IMR-90 (cell line): ENCODE data around the gene RAET1G. TPM values are rescaled to one million over a fixed set of nuclear protein-coding genes. Genes with fewer than 3 reads are reported as not detected.
A peak's percentile ranks its signal among the peaks of the same experiment; 100 is the strongest.

Experiments used
- ATAC-seq: fragments of 200-7000 bp; cut with Tn5 transposase; 2 replicates; pipeline ENCODE4 v1.9.1; 2020; ENCODE audit warnings: low read depth, mild to moderate bottlenecking, moderate library complexity
- BruUV-seq: library from RNA; stranded (reverse); fragments of 400-500 nt; replicated peaks from 2 replicates; lab custom pipeline; 2021; lab: Mats Ljungman, UMichigan
- CTCF ChIA-PET: fragments of 300-600 bp; formaldehyde crosslinking; extraction: SDS; loops from one replicate; lab custom pipeline; 2021; ENCODE audit warnings: antibody characterized with exemption; lab: Yijun Ruan, JAX
- POLR2A ChIA-PET: fragments of 300-600 bp; sonication (Branson Sonifier 250); formaldehyde crosslinking; loops from one replicate; lab custom pipeline; 2022; ENCODE audit warnings: antibody characterized with exemption; ENCODE audit not compliant: unreplicated experiment; lab: Charles Lee
- DNase-seq: peaks from one replicate; pipeline ENCODE4 v3.0.0; 2013
- H2AFZ ChIP-seq: replicated peaks from 2 replicates; pipeline ENCODE3; 2013; ENCODE audit warnings: low read length, mild to moderate bottlenecking; ENCODE audit not compliant: poor library complexity
- H2AK5ac ChIP-seq: 2 replicates; pipeline ENCODE4 v1.6.1; 2013; ENCODE audit warnings: low read depth, low read length, inconsistent platforms
- H2AK9ac ChIP-seq: replicated peaks from 2 replicates; pipeline ENCODE3; 2013; ENCODE audit warnings: mild to moderate bottlenecking, low read depth, low read length, moderate library complexity; ENCODE audit not compliant: poor library complexity
- H2BK120ac ChIP-seq: 2 replicates; pipeline ENCODE4 v1.6.1; 2013; ENCODE audit warnings: low read depth, low read length, inconsistent platforms
- H2BK15ac ChIP-seq: 3 replicates; pipeline ENCODE4 v1.6.1; 2013; ENCODE audit warnings: low read depth, low read length, inconsistent platforms
- H2BK20ac ChIP-seq: 2 replicates; pipeline ENCODE4 v1.6.1; 2013; ENCODE audit warnings: low read depth, mild to moderate bottlenecking, inconsistent platforms, low read length, moderate library complexity
- H2BK5ac ChIP-seq: 2 replicates; pipeline ENCODE4 v1.6.1; 2013; ENCODE audit warnings: mild to moderate bottlenecking, low read depth, low read length, inconsistent platforms; ENCODE audit not compliant: poor library complexity, severe bottlenecking
- H3K14ac ChIP-seq: replicated peaks from 2 replicates; pipeline ENCODE4 v1.6.1; 2013; ENCODE audit warnings: low read depth, low read length, inconsistent platforms
- H3K18ac ChIP-seq: 2 replicates; pipeline ENCODE4 v1.6.1; 2013; ENCODE audit warnings: low read depth, low read length, control low read depth
- H3K23ac ChIP-seq: 2 replicates; pipeline ENCODE4 v1.6.1; 2013; ENCODE audit warnings: low read depth, low read length, inconsistent platforms
- H3K27ac ChIP-seq: 2 replicates; pipeline ENCODE4 v1.5.1; 2013; ENCODE audit warnings: mild to moderate bottlenecking, control low read depth, low read length; ENCODE audit not compliant: insufficient read depth
- H3K27me3 ChIP-seq: 2 replicates; pipeline ENCODE4 v1.6.1; 2013; ENCODE audit warnings: low read length; ENCODE audit not compliant: control insufficient read depth, insufficient read depth
- H3K36me3 ChIP-seq: 2 replicates; pipeline ENCODE4 v1.6.1; 2013; ENCODE audit warnings: low read length, mixed read lengths; ENCODE audit not compliant: control insufficient read depth, insufficient read depth
- H3K4ac ChIP-seq: 2 replicates; pipeline ENCODE4 v1.6.1; 2013; ENCODE audit warnings: low read depth, low read length, inconsistent platforms
- H3K4me1 ChIP-seq: 2 replicates; pipeline ENCODE4 v1.6.1; 2013; ENCODE audit warnings: low read length, mixed read lengths; ENCODE audit not compliant: control insufficient read depth, insufficient read depth
- H3K4me2 ChIP-seq: 2 replicates; pipeline ENCODE4 v1.6.1; 2013; ENCODE audit warnings: low read depth, mild to moderate bottlenecking, control low read depth, low read length, moderate library complexity
- H3K4me3 ChIP-seq: 2 replicates; pipeline ENCODE4 v1.5.1; 2013; ENCODE audit warnings: low read depth, mild to moderate bottlenecking, control low read depth, low read length, moderate library complexity; ENCODE audit not compliant: insufficient read depth
- H3K56ac ChIP-seq: 2 replicates; pipeline ENCODE4 v1.6.1; 2013; ENCODE audit warnings: low read length, inconsistent platforms; ENCODE audit not compliant: insufficient read depth; ENCODE audit errors: extremely low read depth
- H3K79me1 ChIP-seq, 2 experiments: 2 replicates each; pipeline ENCODE4 v1.6.1; 2013; ENCODE audit warnings: low read length in 2 of 2, inconsistent platforms in 1 of 2, low read depth in 1 of 2
- H3K9ac ChIP-seq: 2 replicates; pipeline ENCODE4 v1.6.1; 2013; ENCODE audit warnings: low read depth, low read length, control low read depth
- H3K9me1 ChIP-seq: 2 replicates; pipeline ENCODE4 v1.6.1; 2013; ENCODE audit warnings: low read length, inconsistent platforms; ENCODE audit not compliant: insufficient read depth
- H3K9me3 ChIP-seq: 2 replicates; pipeline ENCODE4 v1.6.1; 2013; ENCODE audit warnings: low read length; ENCODE audit not compliant: control insufficient read depth, insufficient read depth
- H4K20me1 ChIP-seq: 2 replicates; pipeline ENCODE4 v1.6.1; 2013; ENCODE audit warnings: low read length, inconsistent platforms; ENCODE audit not compliant: insufficient read depth
- H4K5ac ChIP-seq: 2 replicates; pipeline ENCODE4 v1.6.1; 2013; ENCODE audit warnings: mild to moderate bottlenecking, low read depth, low read length, control low read depth
- H4K8ac ChIP-seq, 2 experiments: 2 replicates each; pipeline ENCODE4 v1.6.1; 2013; ENCODE audit warnings: low read depth in 2 of 2, low read length in 2 of 2, control low read depth in 1 of 2, inconsistent platforms in 1 of 2
- H4K91ac ChIP-seq: 2 replicates; pipeline ENCODE4 v1.6.1; 2013; ENCODE audit warnings: low read depth, low read length, inconsistent platforms; ENCODE audit not compliant: insufficient read depth
- BHLHE40 ChIP-seq: fragments of 150-350 bp; IDR thresholded peaks from 2 replicates; pipeline ENCODE4 v1.6.1; 2016; ENCODE audit warnings: mild to moderate bottlenecking, low read depth, low read length
- CEBPB ChIP-seq: IDR thresholded peaks from 2 replicates; pipeline ENCODE4 v1.6.1; 2012; ENCODE audit warnings: low read depth, low read length, improper control_type of control experiment
- CHD1 ChIP-seq: IDR thresholded peaks from 2 replicates; pipeline ENCODE4 v1.6.1; 2012; ENCODE audit warnings: low read depth, low read length, improper control_type of control experiment
- ELK1 ChIP-seq: fragments of 150-350 bp; IDR thresholded peaks from 2 replicates; pipeline ENCODE4 v1.6.1; 2016; ENCODE audit warnings: low read depth, mild to moderate bottlenecking, low read length, moderate library complexity, borderline replicate concordance
- FOS ChIP-seq: fragments of 150-350 bp; IDR thresholded peaks from 2 replicates; pipeline ENCODE4 v1.6.1; 2016; ENCODE audit warnings: low read depth, low read length
- MAFK ChIP-seq: IDR thresholded peaks from 2 replicates; pipeline ENCODE4 v1.6.1; 2012; ENCODE audit warnings: low read depth, low read length, improper control_type of control experiment
- MAZ ChIP-seq: IDR thresholded peaks from 2 replicates; pipeline ENCODE4 v1.6.1; 2012; ENCODE audit warnings: low read depth, mild to moderate bottlenecking, low read length, improper control_type of control experiment, moderate library complexity, borderline replicate concordance
- MXI1 ChIP-seq: IDR thresholded peaks from 2 replicates; pipeline ENCODE4 v1.6.1; 2012; ENCODE audit warnings: low read depth, mild to moderate bottlenecking, low read length, moderate library complexity, borderline replicate concordance
- NFE2L2 ChIP-seq: fragments of 150-350 bp; IDR thresholded peaks from 2 replicates; pipeline ENCODE4 v1.6.1; 2016; ENCODE audit warnings: low read depth, mild to moderate bottlenecking, low read length
- POLR2A ChIP-seq: IDR thresholded peaks from 2 replicates; pipeline ENCODE4 v1.6.1; 2012; ENCODE audit warnings: mild to moderate bottlenecking, low read depth, low read length
- RAD21 ChIP-seq: IDR thresholded peaks from 2 replicates; pipeline ENCODE4 v1.6.1; 2012; ENCODE audit warnings: low read length, improper control_type of control experiment
- RCOR1 ChIP-seq: IDR thresholded peaks from 2 replicates; pipeline ENCODE4 v1.6.1; 2012; ENCODE audit warnings: mild to moderate bottlenecking, low read length, improper control_type of control experiment; ENCODE audit not compliant: insufficient replicate concordance
- RFX5 ChIP-seq: IDR thresholded peaks from 2 replicates; pipeline ENCODE4 v1.8.0; 2012; ENCODE audit warnings: low read depth, mild to moderate bottlenecking, low read length, moderate library complexity
- SMC3 ChIP-seq: fragments of 150-350 bp; IDR thresholded peaks from 2 replicates; pipeline ENCODE4 v1.6.1; 2016; ENCODE audit warnings: low read depth, mild to moderate bottlenecking, antibody characterized with exemption, low read length, moderate library complexity
- USF2 ChIP-seq: fragments of 150-350 bp; IDR thresholded peaks from 2 replicates; pipeline ENCODE4 v1.6.1; 2017; ENCODE audit warnings: mild to moderate bottlenecking, antibody characterized with exemption, low read length, low read depth
- WGBS, 2 experiments: methylation state at CpG; one replicate each; pipeline versions ENCODE4 v1.1.5 to v1.1.7; 2013; ENCODE audit warnings: missing lambda C conversion rate in 2 of 2; ENCODE audit not compliant: insufficient read length in 1 of 2; ENCODE audit errors: extremely low coverage in 2 of 2; 5-methylcytosine and 5-hydroxymethylcytosine counted together
- dilution Hi-C: fragments of 300-500 bp; cut with HindIII; formaldehyde crosslinking; loops from one replicate; pipeline ENCODE4 v1.14.3; 2018; ENCODE audit warnings: low sequenced_read_pairs; ENCODE audit not compliant: unreplicated experiment
- in situ Hi-C: fragments of 300-500 bp; cut with MboI; formaldehyde crosslinking; loops from 3 replicates; pipeline ENCODE4 v1.14.3; 2019; ENCODE audit warnings: low sequenced_read_pairs, inconsistent platforms, mixed read lengths
- intact Hi-C: fragments of 100-400 bp; cut with micrococcal nuclease; formaldehyde crosslinking; loops from 2 replicates; pipeline ENCODE4 v1.10.0; 2022
- polyA plus RNA-seq, 3 experiments: library from polyadenylated mRNA; depleted of rRNA; stranded (reverse); fragments of >200 nt; gene quantifications; 2 replicates each; pipeline ENCODE4 v1.2.3, GENCODE V29; 2012; ENCODE audit warnings: low replicate concordance in 1 of 3
- total RNA-seq: library from RNA; depleted of rRNA; stranded (reverse); fragments of >200 nt; gene quantifications from 2 replicates; pipeline ENCODE4 v1.2.3, GENCODE V29; 2012
- TF ChIP-seq, protein P1 (sequence below): conservative IDR thresholded peaks from 2 replicates; pipeline ENCODE4 v1.5.1; 2012; ENCODE audit warnings: mild to moderate bottlenecking, low read depth, low read length, improper control_type of control experiment

The RAET1G gene
- total and polyA plus RNA-seq, 2 of the 4 experiments (the other 2 are of a cell fraction): 1.3 to 4.2 TPM

GRCh38 chr6:149890629-149891045 lies 32.3 kb downstream of the RAET1G start:
- DNase-seq (no peak), ATAC-seq (no peak)
- dilution Hi-C loops (no loop called here), intact Hi-C loops (no loop called here), in situ Hi-C loops (no loop called here)
- Histone ChIP-seq H4K20me1 (no peaks in the 10 kb centered on the region), H3K4ac (peak overlapping the region; percentile 58; the same call in 1 of the 2 replicates), H2AK5ac (peak overlapping the region; percentile 27; the same call in 1 of the 2 replicates), H3K79me1 (peaks cover 0 to 2% of the 10 kb centered on the region in 2 experiments; a peak in 1 of 4 replicates), H3K27ac (no peak overlapping the region), H2AFZ (peak overlapping the region; percentile 71), H3K56ac (no peak overlapping the region), H2AK9ac (peak overlapping the region; percentile 15), H3K4me3 (no peak overlapping the region), H4K8ac (no peak overlapping the region), H3K23ac (no peak overlapping the region), H3K14ac (no peak overlapping the region), H3K9me1 (peaks cover 6% of the 10 kb centered on the region), H2BK120ac (no peak overlapping the region), H3K27me3 (no peaks in the 10 kb centered on the region), H3K4me1 (peaks cover 20% of the 10 kb centered on the region), H4K5ac (no peak overlapping the region), H3K18ac (no peak overlapping the region), H3K9ac (no peak overlapping the region), H3K36me3 (no peaks in the 10 kb centered on the region), H2BK20ac (no peak overlapping the region), H2BK15ac (no peak overlapping the region), H2BK5ac (no peak overlapping the region), H3K4me2 (no peak overlapping the region), H4K91ac (no peak overlapping the region; the same call in 1 of the 2 replicates), H3K9me3 (no peaks in the 10 kb centered on the region)
- ChIA-PET CTCF (no interaction called here), POLR2A (no interaction called here)
- 57% methylated on average over 1 of the region's 6 CpGs; no CpG with 5 or more reads in 1 of the 2 experiments for WGBS, 2 experiments
- BruUV-seq: no TSS peak
- TF ChIP-seq SMC3 (no peak), MXI1 (no peak), USF2 (no peak), RCOR1 (no peak), NFE2L2 (no peak), CEBPB (no peak), FOS (no peak), BHLHE40 (no peak), MAZ (no peak), ELK1 (no peak), POLR2A (no peak), MAFK (no peak), RAD21 (no peak), RFX5 (no peak), CHD1 (no peak)
- TF ChIP-seq, protein P1, sequence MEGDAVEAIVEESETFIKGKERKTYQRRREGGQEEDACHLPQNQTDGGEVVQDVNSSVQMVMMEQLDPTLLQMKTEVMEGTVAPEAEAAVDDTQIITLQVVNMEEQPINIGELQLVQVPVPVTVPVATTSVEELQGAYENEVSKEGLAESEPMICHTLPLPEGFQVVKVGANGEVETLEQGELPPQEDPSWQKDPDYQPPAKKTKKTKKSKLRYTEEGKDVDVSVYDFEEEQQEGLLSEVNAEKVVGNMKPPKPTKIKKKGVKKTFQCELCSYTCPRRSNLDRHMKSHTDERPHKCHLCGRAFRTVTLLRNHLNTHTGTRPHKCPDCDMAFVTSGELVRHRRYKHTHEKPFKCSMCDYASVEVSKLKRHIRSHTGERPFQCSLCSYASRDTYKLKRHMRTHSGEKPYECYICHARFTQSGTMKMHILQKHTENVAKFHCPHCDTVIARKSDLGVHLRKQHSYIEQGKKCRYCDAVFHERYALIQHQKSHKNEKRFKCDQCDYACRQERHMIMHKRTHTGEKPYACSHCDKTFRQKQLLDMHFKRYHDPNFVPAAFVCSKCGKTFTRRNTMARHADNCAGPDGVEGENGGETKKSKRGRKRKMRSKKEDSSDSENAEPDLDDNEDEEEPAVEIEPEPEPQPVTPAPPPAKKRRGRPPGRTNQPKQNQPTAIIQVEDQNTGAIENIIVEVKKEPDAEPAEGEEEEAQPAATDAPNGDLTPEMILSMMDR: no peak
